Gastroesophageal sphincter (tissue), 4 donors: Measurements from ENCODE around the gene ITGB2. TPM values are rescaled to one million over a fixed set of nuclear protein-coding genes. Genes with fewer than 3 reads are reported as not detected.

Experiments
- ATAC-seq: fragments of 150-250 bp; one replicate; pipeline ENCODE4 v1.9.1; 2016; ENCODE audit warnings: mild to moderate bottlenecking, moderate library complexity
- H3K27ac ChIP-seq, 4 donors: fragments of 200-600 bp; sonication (generic) in 3 of 4; 1 replicate in 3 of 4; 2 replicates in 1 of 4; pipeline ENCODE4 v1.5.1; 2016 to 2019
- H3K27me3 ChIP-seq: fragments of 200-600 bp; sonication (generic); one replicate; pipeline ENCODE4 v1.5.1; 2019
- H3K36me3 ChIP-seq, 2 donors: fragments of 200-600 bp; sonication (generic); one replicate each; pipeline ENCODE4 v1.5.1; 2019; ENCODE audit warnings: control low read depth in 1 of 2
- H3K4me1 ChIP-seq, 3 donors: fragments of 200-600 bp; sonication (generic); 1 replicate in 2 of 3; 2 replicates in 1 of 3; pipeline ENCODE4 v1.5.1; 2016 to 2019; ENCODE audit warnings: control low read depth in 2 of 3
- H3K4me3 ChIP-seq, 2 donors: fragments of 200-600 bp; sonication (generic); one replicate each; pipeline ENCODE4 v1.5.1; 2019; ENCODE audit warnings: mild to moderate bottlenecking in 1 of 2, moderate library complexity in 1 of 2
- H3K9me3 ChIP-seq, 3 donors: fragments of 200-600 bp; sonication (generic); one replicate each; pipeline ENCODE4 v1.5.1; 2017 to 2019; ENCODE audit warnings: control low read depth in 2 of 3
- EP300 ChIP-seq: sonication (generic); formaldehyde crosslinking; IDR thresholded peaks from one replicate; pipeline ENCODE4 v1.6.1; 2017; ENCODE audit warnings: antibody characterized with exemption, mild to moderate bottlenecking
- POLR2A ChIP-seq, 2 donors: fragments of 450-650 bp; IDR thresholded peaks; one replicate each; pipeline ENCODE4 v1.6.1; 2017; ENCODE audit warnings: antibody characterized with exemption in 2 of 2, mild to moderate bottlenecking in 2 of 2, moderate library complexity in 1 of 2
- POLR2AphosphoS5 ChIP-seq: sonication (generic); formaldehyde crosslinking; IDR thresholded peaks from one replicate; pipeline ENCODE4 v1.6.1; 2017; ENCODE audit warnings: antibody characterized with exemption
- WGBS, 2 donors: methylation state at CpG; one replicate each; pipeline ENCODE4 v1.1.5; 2018; ENCODE audit warnings: low coverage in 1 of 2; 5-methylcytosine and 5-hydroxymethylcytosine counted together
- total RNA-seq, 4 donors: library from RNA; depleted of rRNA; stranded (reverse); fragments of >200 nt; gene quantifications; one replicate each; pipeline ENCODE4 v1.1.0, GENCODE V29; 2016
- TF ChIP-seq, protein P1 (sequence below), 4 experiments: fragments of 200-600 bp in 2 of 4; fragments of 450-650 bp in 2 of 4; sonication (generic) in 1 of 4; IDR thresholded peaks; one replicate each; pipeline ENCODE4 v1.5.1; 2017 to 2019; ENCODE audit warnings: antibody characterized with exemption in 4 of 4, mild to moderate bottlenecking in 2 of 4, moderate library complexity in 2 of 4

Gene ITGB2
- total RNA-seq, 4 donors from 2014 or later = 10.4 to 112 (median 41.4) TPM

DNA sequence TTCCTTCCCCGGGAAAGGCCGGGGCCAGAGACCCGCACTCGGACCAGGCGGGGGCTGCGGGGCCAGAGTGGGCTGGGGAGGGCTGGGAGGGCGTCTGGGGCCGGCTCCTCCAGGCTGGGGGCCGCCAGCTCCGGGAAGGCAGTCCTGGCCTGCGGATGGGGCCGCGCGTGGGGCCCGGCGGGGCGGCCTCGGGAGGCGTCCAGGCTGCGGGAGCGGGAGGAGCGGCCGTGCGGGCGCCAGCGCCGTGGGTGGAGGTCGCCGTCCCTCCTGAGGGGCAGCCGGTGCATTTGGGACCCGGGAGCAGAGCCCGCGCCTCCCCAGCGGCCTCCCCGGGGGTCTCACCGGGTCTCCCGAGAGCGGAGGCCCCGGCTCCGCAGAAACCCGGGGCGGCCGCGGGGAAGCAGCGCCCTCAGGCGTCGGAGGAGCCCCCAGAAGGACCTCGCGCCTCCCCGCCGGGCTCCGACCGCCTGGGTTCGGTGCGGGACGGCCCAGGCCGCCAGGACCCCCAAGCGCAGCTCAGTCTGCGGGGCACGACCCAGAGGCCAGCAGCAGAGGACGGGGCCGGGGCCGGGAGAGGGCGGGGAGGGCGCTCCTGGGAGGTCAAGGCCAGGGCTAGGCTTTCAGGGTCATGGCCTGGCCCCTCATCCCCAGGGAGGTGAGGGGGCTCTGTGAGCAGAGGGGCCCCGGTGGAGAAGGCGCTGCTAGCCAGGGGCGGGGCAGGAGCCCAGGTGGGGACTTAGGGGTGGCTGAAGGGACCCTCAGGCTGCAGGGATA, 11.9 kb upstream of the ITGB2 start:
- no CpG with 5 or more reads among the region's 68 CpGs for WGBS, 2 donors
- Histone ChIP-seq H3K9me3 (peaks cover 0 to 5% (median 0%) of the 10 kb centered on the region in 3 donors), H3K4me1 (peaks cover 0 to 38% (median 17%) of the 10 kb centered on the region in 3 donors), H3K4me3 (peak overlapping the region; percentile 38 to 57), H3K36me3 (no peaks in the 10 kb centered on the region), H3K27ac (peak overlapping the region in 1 of 4 donors; percentile 62), H3K27me3 (peaks cover 79% of the 10 kb centered on the region)
- peak; percentile 42 for ATAC-seq
- TF ChIP-seq POLR2A (IDR thresholded peaks at IDR 0.05) (no peak), EP300 (no peak), POLR2AphosphoS5 (no peak)
- TF ChIP-seq, protein P1, sequence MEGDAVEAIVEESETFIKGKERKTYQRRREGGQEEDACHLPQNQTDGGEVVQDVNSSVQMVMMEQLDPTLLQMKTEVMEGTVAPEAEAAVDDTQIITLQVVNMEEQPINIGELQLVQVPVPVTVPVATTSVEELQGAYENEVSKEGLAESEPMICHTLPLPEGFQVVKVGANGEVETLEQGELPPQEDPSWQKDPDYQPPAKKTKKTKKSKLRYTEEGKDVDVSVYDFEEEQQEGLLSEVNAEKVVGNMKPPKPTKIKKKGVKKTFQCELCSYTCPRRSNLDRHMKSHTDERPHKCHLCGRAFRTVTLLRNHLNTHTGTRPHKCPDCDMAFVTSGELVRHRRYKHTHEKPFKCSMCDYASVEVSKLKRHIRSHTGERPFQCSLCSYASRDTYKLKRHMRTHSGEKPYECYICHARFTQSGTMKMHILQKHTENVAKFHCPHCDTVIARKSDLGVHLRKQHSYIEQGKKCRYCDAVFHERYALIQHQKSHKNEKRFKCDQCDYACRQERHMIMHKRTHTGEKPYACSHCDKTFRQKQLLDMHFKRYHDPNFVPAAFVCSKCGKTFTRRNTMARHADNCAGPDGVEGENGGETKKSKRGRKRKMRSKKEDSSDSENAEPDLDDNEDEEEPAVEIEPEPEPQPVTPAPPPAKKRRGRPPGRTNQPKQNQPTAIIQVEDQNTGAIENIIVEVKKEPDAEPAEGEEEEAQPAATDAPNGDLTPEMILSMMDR (IDR thresholded peaks at IDR 0.05) = peak in 3 of 4 experiments; percentile 47 to 90 (median 55)

DNA sequence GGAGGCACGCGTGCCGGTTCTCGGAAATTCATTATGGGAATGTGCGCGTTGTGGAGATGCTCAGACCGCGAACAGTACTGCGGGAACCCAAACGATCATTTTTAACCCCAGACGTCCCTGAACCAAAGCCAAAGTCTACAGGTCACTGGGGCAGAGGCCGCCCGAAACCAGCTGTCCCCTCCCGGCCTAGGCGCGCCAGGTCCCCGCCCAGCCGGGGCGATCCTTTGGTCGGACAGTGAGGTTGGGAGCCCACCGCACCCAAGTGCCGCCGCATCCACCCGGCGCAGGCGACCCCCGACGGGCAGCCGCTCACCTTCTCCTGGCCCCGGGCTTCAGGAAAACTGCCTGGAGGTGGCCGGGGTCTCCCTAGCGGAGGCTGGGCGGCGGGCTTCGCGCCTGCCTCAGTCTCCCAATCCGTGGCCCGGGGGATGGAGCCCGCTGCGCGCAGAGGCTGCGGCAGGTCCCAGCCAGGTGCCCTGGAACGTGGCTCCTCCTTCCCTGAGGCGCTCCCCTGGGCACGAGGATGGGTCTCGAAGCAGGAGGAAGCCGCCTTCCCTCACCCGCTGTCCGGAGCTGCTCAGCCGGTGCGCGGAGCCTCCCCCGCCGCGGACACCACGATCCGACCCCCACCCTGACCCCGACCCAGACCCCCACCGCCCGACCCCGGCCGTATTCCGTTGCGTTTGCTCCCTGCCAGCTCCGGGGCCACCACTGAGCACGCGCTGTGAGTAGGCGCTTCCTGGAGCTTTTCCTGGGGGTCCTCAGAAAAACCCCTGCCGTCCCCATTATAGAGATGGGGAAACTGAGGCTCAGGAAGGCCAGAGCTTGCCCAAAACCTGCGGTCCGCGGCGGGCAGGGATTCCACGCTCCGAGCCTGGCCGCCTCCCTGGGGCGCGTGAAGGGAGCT, 11.1 kb upstream of the ITGB2 start:
- peaks cover 87% of the 10 kb centered on the region for H3K27me3 ChIP-seq

DNA sequence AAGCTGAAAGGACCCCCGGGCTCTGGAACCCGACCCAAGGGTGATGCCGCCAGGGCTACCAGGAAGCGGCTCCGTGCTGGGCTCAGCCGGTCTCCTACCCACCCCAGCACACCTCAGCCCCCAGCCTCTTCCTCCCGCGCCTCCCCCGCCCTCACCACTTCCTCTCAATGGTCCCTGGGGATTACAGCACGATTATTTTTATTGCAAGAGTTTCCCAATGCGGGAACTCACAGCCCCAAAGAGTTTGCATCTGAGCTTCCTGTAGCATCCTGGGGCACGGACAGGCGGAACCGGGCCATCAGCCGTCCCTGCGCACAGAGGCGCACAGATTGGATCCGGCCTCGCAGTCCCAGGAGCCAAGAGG, 10.4 kb upstream of the ITGB2 start:
- H3K9me3 ChIP-seq = peaks cover 0 to 5% (median 0%) of the 10 kb centered on the region in 3 donors
- ATAC-seq = no peak
- H3K27me3 ChIP-seq = peaks cover 94% of the 10 kb centered on the region
- peak overlapping the region in 1 of 2 donors; percentile 57 for H3K4me3 ChIP-seq
- H3K4me1 ChIP-seq = peaks cover 0 to 38% (median 17%) of the 10 kb centered on the region in 3 donors
- no peaks in the 10 kb centered on the region for H3K36me3 ChIP-seq
- WGBS, 2 donors = 49% methylated on average over 5 of the region's 19 CpGs; no CpG with 5 or more reads in 1 of the 2 donors
- TF ChIP-seq POLR2AphosphoS5 (no peak), EP300 (no peak)
- H3K27ac ChIP-seq = peak overlapping the region in 1 of 4 donors; percentile 62

More for the DNA sequence above, 11.1 kb upstream of the ITGB2 start:
- Histone ChIP-seq H3K27ac (peak overlapping the region in 1 of 4 donors; percentile 62), H3K4me1 (peaks cover 0 to 38% (median 17%) of the 10 kb centered on the region in 3 donors), H3K36me3 (no peaks in the 10 kb centered on the region), H3K4me3 (peak overlapping the region; percentile 38 to 57), H3K9me3 (peaks cover 0 to 5% (median 0%) of the 10 kb centered on the region in 3 donors)
- no peak for ATAC-seq
- no CpG with 5 or more reads among the region's 78 CpGs for WGBS, 2 donors
- TF ChIP-seq, protein P1 (IDR thresholded peaks at IDR 0.05) = no peak
- TF ChIP-seq EP300 = no peak
- no peak for TF ChIP-seq POLR2A (IDR thresholded peaks at IDR 0.05)
- no peak for TF ChIP-seq POLR2AphosphoS5

DNA sequence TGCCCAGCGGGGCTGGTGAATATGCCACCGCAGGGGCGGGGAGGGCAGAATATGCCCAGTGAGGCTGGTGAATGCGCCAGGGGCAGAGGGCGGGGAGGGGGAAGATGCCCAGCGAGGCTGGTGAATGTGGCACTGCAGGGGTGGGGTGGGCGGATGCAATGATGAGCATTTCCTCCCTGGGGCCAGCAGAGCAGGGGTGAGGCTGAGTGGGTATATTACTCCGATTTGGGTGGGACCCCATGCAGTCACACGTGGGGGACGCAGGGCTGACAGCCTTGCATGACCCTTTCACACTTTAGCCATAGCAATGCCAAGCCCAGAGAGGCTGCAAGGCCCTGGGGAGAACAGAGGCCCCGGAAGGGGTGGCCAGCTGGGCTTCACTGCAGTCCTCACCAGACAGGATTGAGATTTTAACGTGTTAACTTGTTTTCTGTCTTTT, 9.9 kb upstream of the ITGB2 start:
- no peaks in the 10 kb centered on the region for H3K36me3 ChIP-seq
- 21 to 52% methylated on average over 6 to 12 of the region's 12 CpGs for WGBS, 2 donors
- H3K4me1 ChIP-seq = peaks cover 0 to 38% (median 17%) of the 10 kb centered on the region in 3 donors
- TF ChIP-seq, protein P1 (IDR thresholded peaks at IDR 0.05) = no peak
- TF ChIP-seq EP300 (no peak), POLR2AphosphoS5 (no peak), POLR2A (IDR thresholded peaks at IDR 0.05) (no peak)
- no peak for ATAC-seq
- H3K9me3 ChIP-seq = peaks cover 0 to 5% (median 0%) of the 10 kb centered on the region in 3 donors
- H3K27me3 ChIP-seq = peaks cover 95% of the 10 kb centered on the region
- H3K27ac ChIP-seq = no peak overlapping the region
- H3K4me3 ChIP-seq = no peak overlapping the region
